Fibroblast of lung (primary cell): ENCODE results near the gene CIC. TPM values are rescaled to one million over a fixed set of nuclear protein-coding genes. Genes with fewer than 3 reads are reported as not detected.

Experiments
- DNase-seq, 2 donors: peaks; one replicate each; pipeline versions ENCODE4 v3.0.0 to v3.0.0-alpha.2; 2010; ENCODE audit warnings: low read depth in 2 of 2
- H2AFZ ChIP-seq: 2 replicates; pipeline ENCODE4 v1.5.1; 2012; ENCODE audit warnings: low read length, control low read depth, inconsistent platforms
- H3K27ac ChIP-seq: 2 replicates; pipeline ENCODE4 v1.5.1; 2011; ENCODE audit warnings: low read length, control low read depth; ENCODE audit not compliant: insufficient read depth
- H3K27me3 ChIP-seq: 2 replicates; pipeline ENCODE4 v1.5.1; 2011; ENCODE audit warnings: mild to moderate bottlenecking, low read length; ENCODE audit not compliant: control insufficient read depth, insufficient read depth
- H3K36me3 ChIP-seq: 2 replicates; pipeline ENCODE4 v1.5.1; 2011; ENCODE audit warnings: low read length; ENCODE audit not compliant: control insufficient read depth, insufficient read depth
- H3K4me1 ChIP-seq: 2 replicates; pipeline ENCODE4 v1.5.1; 2011; ENCODE audit warnings: low read length; ENCODE audit not compliant: control insufficient read depth, insufficient read depth; ENCODE audit errors: extremely low read depth
- H3K4me2 ChIP-seq: 2 replicates; pipeline ENCODE4 v1.5.1; 2011; ENCODE audit warnings: low read length, control low read depth; ENCODE audit not compliant: insufficient read depth; ENCODE audit errors: extremely low read depth
- H3K4me3 ChIP-seq, 4 experiments: fragments of 200-600 bp in 1 of 4; sonication (generic) in 1 of 4; replicated peaks in 1 of 4; 2 replicates each; pipeline ENCODE4 v1.5.1; 2011 to 2016; ENCODE audit warnings: low read length in 4 of 4, low read depth in 3 of 4, mild to moderate bottlenecking in 3 of 4, control low read depth in 2 of 4, inconsistent platforms in 1 of 4, mixed read lengths in 1 of 4; ENCODE audit not compliant: insufficient read depth in 1 of 4; ENCODE audit errors: control extremely low read depth in 1 of 4
- H3K79me2 ChIP-seq: 2 replicates; pipeline ENCODE4 v1.5.1; 2012; ENCODE audit warnings: mild to moderate bottlenecking, low read length, inconsistent platforms; ENCODE audit not compliant: control insufficient read depth, insufficient read depth
- H3K9ac ChIP-seq: 2 replicates; pipeline ENCODE4 v1.5.1; 2011; ENCODE audit warnings: mild to moderate bottlenecking, low read length, control low read depth; ENCODE audit not compliant: insufficient read depth
- H3K9me3 ChIP-seq: 2 replicates; pipeline ENCODE4 v1.5.1; 2012; ENCODE audit warnings: low read depth, low read length; ENCODE audit not compliant: control insufficient read depth, insufficient read depth
- H4K20me1 ChIP-seq: 2 replicates; pipeline ENCODE4 v1.5.1; 2011; ENCODE audit warnings: low read length; ENCODE audit not compliant: control insufficient read depth, insufficient read depth; ENCODE audit errors: extremely low read depth
- EZH2 ChIP-seq: IDR thresholded peaks from 2 replicates; pipeline ENCODE4 v1.5.1; 2012; ENCODE audit warnings: low read length, control low read depth, mild to moderate bottlenecking; ENCODE audit errors: missing control alignments
- polyA plus RNA-seq, 2 donors: library from polyadenylated mRNA; depleted of rRNA in 1 of 2; stranded (reverse) in 1 of 2; unstranded in 1 of 2; fragments of >200 nt; gene quantifications; 2 replicates each; pipeline ENCODE4 v1.2.1, GENCODE V29; 2011 to 2012; ENCODE audit warnings: missing spikeins in 1 of 2
- total RNA-seq: library from RNA; depleted of rRNA; stranded (reverse); fragments of >200 nt; gene quantifications from 2 replicates; pipeline ENCODE4 v1.2.1, GENCODE V29; 2014
- TF ChIP-seq, protein P1 (sequence below), 2 donors: IDR thresholded peaks in 1 of 2; conservative IDR thresholded peaks in 1 of 2; 1 replicate in 1 of 2; 2 replicates in 1 of 2; pipeline ENCODE4 v1.5.1; 2011 to 2012; ENCODE audit warnings: low read length in 2 of 2, control low read depth in 1 of 2, inconsistent platforms in 1 of 2, low read depth in 1 of 2, mild to moderate bottlenecking in 1 of 2

CIC gene
- total and polyA plus RNA-seq, 2 donors (not counting 1 experiment from before 2014, with no cell fraction given) = 8.5 to 23.6 TPM

DNA sequence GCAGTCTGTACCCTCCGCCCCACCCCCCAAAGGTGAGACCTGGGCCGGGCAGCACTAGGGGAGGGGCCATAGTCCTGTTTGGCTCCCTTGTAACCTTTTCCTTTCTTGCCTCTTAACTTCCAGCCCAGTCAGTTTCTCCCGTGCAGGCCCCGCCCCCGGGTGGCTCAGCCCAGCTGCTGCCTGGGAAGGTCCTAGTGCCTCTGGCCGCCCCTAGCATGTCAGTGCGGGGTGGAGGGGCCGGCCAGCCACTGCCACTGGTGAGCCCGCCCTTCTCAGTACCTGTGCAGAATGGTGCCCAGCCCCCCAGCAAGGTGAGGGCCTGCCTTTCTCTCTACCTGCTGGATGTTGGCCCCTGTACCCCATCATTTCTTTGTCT, 22.4 kb downstream of the CIC start:
- no peak overlapping the region for H3K27ac ChIP-seq
- no peak for TF ChIP-seq EZH2
- TF ChIP-seq, protein P1, sequence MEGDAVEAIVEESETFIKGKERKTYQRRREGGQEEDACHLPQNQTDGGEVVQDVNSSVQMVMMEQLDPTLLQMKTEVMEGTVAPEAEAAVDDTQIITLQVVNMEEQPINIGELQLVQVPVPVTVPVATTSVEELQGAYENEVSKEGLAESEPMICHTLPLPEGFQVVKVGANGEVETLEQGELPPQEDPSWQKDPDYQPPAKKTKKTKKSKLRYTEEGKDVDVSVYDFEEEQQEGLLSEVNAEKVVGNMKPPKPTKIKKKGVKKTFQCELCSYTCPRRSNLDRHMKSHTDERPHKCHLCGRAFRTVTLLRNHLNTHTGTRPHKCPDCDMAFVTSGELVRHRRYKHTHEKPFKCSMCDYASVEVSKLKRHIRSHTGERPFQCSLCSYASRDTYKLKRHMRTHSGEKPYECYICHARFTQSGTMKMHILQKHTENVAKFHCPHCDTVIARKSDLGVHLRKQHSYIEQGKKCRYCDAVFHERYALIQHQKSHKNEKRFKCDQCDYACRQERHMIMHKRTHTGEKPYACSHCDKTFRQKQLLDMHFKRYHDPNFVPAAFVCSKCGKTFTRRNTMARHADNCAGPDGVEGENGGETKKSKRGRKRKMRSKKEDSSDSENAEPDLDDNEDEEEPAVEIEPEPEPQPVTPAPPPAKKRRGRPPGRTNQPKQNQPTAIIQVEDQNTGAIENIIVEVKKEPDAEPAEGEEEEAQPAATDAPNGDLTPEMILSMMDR (conservative IDR thresholded peaks at IDR 0.05 in 1 of 2, IDR thresholded peaks at IDR 0.05 in 1 of 2; ENCODE audit: low read depth in 1 of 2, low read length in 2 of 2) = no peak
- H3K9me3 ChIP-seq = no peaks in the 10 kb centered on the region
- no peak overlapping the region for H3K4me3 ChIP-seq
- no peak overlapping the region for H3K9ac ChIP-seq
- no peak overlapping the region for H2AFZ ChIP-seq
- peaks cover 4% of the 10 kb centered on the region for H3K79me2 ChIP-seq
- no peaks in the 10 kb centered on the region for H3K4me1 ChIP-seq
- no peaks in the 10 kb centered on the region for H4K20me1 ChIP-seq
- H3K27me3 ChIP-seq = no peaks in the 10 kb centered on the region
- H3K36me3 ChIP-seq = peaks cover 58% of the 10 kb centered on the region
- H3K4me2 ChIP-seq = no peak overlapping the region
- no peak for DNase-seq

DNA sequence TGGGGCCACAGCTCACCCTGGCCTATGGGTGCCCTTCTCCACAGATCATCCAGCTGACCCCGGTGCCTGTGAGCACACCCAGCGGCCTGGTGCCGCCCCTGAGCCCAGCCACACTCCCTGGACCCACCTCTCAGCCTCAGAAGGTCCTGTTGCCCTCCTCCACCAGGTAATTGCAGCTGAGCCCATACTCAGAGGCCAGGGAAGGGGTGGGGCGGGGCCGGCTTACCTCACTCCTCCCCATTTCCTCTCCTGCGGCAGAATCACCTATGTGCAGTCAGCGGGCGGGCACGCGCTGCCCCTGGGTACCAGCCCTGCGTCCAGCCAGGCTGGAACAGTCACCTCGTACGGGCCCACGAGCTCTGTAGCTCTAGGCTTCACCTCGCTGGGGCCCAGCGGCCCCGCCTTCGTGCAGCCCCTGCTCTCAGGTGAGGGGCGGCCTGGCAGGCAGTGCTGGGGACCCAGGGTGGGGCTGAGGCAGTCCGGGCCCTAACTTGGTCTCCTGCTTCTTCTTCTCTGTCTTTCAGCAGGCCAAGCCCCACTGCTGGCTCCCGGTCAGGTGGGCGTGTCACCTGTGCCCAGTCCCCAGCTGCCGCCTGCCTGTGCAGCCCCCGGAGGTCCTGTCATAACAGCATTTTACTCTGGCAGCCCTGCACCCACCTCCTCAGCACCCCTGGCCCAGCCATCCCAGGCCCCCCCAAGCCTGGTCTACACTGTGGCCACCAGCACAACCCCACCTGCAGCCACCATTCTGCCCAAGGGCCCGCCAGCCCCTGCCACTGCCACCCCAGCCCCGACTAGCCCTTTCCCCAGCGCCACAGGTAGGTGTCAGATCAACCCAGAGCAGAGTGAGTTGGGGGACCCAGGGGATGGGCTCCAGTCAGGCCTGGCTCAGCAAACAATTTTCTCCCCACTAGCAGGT, 23.2 kb downstream of the CIC start:
- Histone ChIP-seq H3K36me3 (peaks cover 53% of the 10 kb centered on the region), H3K27ac (no peak overlapping the region), H3K9me3 (no peaks in the 10 kb centered on the region), H3K4me2 (no peak overlapping the region), H2AFZ (no peak overlapping the region), H3K4me1 (no peaks in the 10 kb centered on the region), H3K4me3 (no peak overlapping the region), H3K9ac (no peak overlapping the region), H3K27me3 (no peaks in the 10 kb centered on the region), H4K20me1 (no peaks in the 10 kb centered on the region), H3K79me2 (no peaks in the 10 kb centered on the region)
- no peak for DNase-seq
- TF ChIP-seq, protein P1 (conservative IDR thresholded peaks at IDR 0.05 in 1 of 2, IDR thresholded peaks at IDR 0.05 in 1 of 2; ENCODE audit: low read depth in 1 of 2, low read length in 2 of 2) = no peak
- TF ChIP-seq EZH2 = no peak

DNA sequence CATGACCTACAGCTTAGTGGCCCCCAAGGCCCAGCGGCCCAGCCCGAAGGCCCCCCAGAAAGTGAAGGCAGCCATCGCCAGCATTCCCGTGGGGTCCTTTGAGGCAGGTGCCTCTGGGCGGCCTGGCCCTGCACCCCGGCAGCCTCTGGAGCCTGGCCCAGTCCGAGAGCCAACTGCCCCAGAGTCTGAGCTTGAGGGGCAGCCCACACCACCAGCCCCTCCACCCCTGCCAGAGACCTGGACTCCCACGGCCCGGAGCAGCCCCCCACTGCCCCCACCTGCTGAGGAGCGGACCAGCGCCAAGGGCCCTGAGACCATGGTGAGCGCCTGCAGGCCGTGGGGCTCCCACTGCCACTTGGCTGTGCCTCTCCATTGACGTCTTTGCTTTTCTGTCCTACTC, 23.9 kb downstream of the CIC start:
- no peak overlapping the region for H3K4me2 ChIP-seq
- H3K27me3 ChIP-seq = no peaks in the 10 kb centered on the region
- H3K9ac ChIP-seq = no peak overlapping the region
- no peaks in the 10 kb centered on the region for H3K4me1 ChIP-seq
- no peaks in the 10 kb centered on the region for H3K9me3 ChIP-seq
- TF ChIP-seq, protein P1 (conservative IDR thresholded peaks at IDR 0.05 in 1 of 2, IDR thresholded peaks at IDR 0.05 in 1 of 2; ENCODE audit: low read depth in 1 of 2, low read length in 2 of 2) = no peak
- TF ChIP-seq EZH2 = no peak
- H3K4me3 ChIP-seq = no peak overlapping the region
- no peaks in the 10 kb centered on the region for H3K79me2 ChIP-seq
- no peaks in the 10 kb centered on the region for H4K20me1 ChIP-seq
- DNase-seq = no peak
- H2AFZ ChIP-seq = no peak overlapping the region
- H3K27ac ChIP-seq = no peak overlapping the region
- peaks cover 46% of the 10 kb centered on the region for H3K36me3 ChIP-seq
